HG02870 (cell line): ENCODE results near the gene CHCHD10.

Experiments used
- ATAC-seq: cut with Tn5 transposase; IDR thresholded peaks from one replicate; pipeline ENCODE4 v1.9.1; 2021; ENCODE audit warnings: mild to moderate bottlenecking, moderate library complexity; ENCODE audit not compliant: unreplicated experiment

The CHCHD10 gene

DNA sequence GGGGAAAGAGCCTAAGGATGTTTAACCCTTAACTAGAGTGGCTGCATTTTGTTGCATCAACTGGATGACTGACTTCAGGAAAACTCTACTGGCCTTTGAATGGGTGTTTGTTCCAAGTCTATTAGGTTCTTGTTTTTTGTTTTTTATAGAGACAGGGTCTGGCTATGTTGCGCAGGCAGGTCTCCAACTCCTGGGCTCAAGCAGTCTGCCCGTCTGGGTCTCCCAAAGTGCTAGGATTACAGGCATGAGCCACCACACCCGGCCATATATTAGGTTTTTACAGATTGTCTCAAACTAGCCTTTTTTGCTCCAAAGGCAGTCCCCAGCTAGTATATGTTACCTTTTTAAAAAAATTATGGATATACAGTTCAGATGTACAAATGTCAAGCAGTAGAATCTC is 20.1 kb upstream of the CHCHD10 start:
- ATAC-seq = no peak

DNA sequence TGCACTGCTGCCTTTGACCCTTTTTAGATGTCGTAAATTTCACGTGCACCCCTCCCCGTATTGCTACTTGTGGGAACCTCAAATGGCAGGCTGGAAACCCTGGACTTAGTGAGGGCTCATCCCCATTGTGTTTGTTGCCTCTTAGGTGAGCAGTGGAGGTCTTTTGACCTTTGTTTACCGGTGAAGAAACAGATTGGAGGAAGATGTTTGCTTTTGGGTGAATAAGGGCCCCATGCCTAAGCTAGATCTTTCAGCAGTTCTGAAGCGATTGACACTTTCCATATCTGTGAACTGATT is 19.8 kb upstream of the CHCHD10 start:
- ATAC-seq = no peak

DNA sequence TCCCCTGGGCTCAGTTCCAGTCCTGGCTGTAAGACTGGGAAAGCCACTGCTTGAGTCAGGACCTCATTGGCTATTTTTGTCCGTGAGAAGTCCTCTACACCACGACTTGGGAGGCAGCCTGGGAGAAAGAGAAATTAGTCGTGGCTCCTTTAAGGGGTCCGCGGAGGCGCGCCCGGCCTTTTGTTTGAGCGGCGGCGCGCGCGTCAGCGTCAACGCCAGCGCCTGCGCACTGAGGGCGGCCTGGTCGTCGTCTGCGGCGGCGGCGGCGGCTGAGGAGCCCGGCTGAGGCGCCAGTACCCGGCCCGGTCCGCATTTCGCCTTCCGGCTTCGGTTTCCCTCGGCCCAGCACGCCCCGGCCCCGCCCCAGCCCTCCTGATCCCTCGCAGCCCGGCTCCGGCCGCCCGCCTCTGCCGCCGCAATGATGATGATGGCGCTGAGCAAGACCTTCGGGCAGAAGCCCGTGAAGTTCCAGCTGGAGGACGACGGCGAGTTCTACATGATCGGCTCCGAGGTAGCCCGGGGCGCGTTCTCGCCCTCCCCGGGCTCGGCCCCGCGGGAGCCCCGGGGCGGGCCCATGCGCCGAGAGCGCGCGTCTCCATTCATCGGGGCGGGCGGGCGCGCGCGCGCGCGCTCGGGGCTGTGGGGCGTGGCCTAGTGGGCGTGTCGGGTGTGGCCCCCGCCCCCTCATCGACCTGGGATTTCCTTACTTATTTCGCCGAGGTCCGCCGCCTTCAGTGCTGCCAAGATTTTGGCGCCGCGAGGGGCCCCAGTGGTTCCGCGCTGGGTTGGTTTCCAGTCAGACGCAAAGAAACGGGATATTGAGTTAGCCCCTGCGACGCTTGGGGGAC is 19.2 kb upstream of the CHCHD10 start, which contains the start of gene SMARCB1:
Gene SMARCB1 (plus strand): TSS at position 215 of the 848 bp plus-strand sequence. CDS start 204 bp downstream, at position 419.
- ATAC-seq = peak; percentile 71

DNA sequence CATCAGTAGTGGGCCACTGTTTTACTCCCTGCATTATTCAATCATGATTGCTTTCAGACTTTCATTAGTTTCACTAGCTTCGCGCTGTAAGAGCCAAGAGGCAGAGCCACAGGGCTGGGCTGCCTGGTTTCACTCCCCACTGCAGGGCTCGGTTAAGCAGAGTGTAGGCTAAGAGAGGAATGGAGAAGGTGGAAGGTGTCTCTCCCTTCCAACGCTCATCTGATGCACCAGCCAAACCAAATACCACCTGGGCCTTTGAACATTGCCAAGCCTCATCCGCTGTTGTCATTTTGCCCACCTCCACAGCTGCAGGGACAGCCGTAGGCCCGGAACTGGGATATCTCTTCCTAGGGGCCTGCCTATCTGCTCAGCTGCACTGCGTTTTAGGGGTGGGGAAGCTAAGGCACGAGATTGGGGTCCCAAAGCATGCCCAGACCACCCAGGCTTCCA is 18.5 kb upstream of the CHCHD10 start:
- no peak for ATAC-seq

DNA sequence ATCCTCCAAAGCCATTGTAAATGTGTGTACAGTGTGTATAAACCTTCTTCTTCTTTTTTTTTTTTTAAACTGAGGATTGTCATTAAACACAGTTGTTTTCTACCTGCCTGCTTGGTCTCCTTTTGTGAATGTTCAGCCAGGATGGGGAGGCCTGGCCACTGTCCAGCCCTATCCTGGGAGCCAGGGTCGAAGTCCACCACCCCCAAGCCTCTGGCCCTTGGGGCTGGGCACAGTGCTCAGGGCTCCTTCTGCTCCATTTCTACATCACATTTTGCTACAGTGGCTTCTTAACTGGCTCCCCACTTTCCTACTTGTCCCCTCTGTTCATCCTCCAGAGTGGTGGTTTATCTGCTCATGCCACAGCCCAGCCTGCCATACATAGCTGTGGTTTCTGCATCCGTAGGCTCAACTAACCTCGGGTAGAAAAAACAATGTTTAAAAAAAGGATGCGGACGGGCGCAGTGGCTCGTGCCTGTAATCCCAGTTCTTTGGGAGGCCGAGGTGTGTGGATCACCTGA is 16.5 kb upstream of the CHCHD10 start:
- ATAC-seq = no peak

DNA sequence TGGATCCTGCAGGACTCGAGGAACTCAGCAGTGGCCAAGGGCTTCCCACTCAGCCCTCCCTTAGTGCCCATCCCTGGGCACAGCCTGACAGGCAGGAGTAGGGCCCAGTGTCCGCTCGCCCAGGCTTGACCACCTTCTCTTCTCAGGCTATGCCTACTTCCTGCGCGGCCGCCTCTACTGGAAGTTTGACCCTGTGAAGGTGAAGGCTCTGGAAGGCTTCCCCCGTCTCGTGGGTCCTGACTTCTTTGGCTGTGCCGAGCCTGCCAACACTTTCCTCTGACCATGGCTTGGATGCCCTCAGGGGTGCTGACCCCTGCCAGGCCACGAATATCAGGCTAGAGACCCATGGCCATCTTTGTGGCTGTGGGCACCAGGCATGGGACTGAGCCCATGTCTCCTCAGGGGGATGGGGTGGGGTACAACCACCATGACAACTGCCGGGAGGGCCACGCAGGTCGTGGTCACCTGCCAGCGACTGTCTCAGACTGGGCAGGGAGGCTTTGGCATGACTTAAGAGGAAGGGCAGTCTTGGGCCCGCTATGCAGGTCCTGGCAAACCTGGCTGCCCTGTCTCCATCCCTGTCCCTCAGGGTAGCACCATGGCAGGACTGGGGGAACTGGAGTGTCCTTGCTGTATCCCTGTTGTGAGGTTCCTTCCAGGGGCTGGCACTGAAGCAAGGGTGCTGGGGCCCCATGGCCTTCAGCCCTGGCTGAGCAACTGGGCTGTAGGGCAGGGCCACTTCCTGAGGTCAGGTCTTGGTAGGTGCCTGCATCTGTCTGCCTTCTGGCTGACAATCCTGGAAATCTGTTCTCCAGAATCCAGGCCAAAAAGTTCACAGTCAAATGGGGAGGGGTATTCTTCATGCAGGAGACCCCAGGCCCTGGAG is 15.7 kb upstream of the CHCHD10 start:
- ATAC-seq = no peak

DNA sequence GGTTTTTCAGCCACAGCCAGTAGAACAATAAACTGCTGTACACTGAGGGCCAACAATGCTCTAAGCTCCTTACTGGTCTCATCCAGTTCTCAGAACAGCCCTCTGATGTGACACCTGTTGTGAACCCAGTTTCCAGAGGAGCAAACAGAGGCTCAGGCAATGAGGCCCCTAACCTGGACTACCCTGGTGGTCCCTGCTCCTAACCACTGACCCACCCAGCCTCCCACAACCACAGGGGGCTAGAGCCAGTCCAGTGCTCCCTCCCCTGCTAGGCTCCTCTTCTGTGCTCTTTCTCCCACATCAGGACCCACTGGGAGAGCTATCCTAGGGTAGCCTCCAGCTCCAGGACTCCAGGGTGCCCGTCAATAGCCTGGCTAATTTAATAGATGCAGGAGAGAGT is 14.9 kb upstream of the CHCHD10 start:
- no peak for ATAC-seq

DNA sequence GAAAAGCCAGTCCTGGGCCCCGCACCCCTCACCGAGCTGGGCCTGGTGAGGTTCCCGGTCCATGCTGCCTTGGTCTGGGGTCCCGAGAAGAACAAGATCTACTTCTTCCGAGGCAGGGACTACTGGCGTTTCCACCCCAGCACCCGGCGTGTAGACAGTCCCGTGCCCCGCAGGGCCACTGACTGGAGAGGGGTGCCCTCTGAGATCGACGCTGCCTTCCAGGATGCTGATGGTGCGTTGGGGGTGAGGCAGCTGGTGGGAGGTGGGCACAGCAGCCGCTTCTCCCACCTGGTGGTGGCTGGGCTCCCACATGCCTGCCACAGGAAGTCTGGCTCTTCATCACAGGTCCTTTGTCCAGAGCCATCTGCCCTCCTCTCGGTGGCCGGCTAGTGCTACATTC is 14.5 kb upstream of the CHCHD10 start:
- ATAC-seq = no peak

DNA sequence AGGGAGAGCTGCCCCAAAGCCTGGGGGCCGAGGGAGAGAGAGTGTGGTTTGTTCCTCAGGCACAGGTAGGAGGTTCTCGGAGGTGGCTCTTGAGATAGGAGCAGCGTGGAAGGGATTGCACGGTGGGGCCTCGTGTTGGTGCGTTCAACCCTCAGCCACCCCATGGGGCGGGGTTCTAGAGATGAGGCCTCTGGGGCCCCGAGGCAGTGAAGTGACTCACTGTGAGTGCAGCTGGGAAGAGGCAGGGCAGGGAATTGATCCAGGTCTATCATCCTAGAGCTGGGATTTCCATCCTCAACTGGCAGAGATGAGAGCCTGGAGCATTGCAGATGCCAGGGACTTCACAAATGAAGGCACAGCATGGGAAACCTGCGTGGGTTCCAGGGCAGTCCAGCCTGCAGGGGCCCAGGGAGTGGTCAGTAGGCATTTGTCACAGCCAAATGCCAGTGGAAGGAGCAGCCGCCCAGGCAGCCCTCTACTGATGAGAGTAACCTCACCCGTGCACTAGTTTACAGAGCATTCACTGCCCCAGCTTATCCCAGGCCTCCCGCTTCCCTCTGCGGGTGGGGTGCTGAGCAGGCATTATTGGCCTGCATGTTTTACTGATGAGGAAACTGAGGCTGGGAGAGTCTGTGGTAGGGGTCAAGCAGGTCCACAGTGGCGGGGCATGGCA is 13.9 kb upstream of the CHCHD10 start:
- ATAC-seq = no peak

DNA sequence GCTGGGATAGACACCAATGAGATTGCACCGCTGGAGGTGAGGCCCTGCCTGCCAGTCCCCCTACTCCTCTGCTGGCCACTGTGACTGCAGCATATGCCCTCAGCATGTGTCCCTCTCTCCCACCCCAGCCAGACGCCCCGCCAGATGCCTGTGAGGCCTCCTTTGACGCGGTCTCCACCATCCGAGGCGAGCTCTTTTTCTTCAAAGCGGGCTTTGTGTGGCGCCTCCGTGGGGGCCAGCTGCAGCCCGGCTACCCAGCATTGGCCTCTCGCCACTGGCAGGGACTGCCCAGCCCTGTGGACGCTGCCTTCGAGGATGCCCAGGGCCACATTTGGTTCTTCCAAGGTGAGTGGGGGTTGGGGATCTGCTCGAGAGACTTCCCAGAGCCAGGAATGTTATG is 13.3 kb upstream of the CHCHD10 start:
- ATAC-seq = no peak

DNA sequence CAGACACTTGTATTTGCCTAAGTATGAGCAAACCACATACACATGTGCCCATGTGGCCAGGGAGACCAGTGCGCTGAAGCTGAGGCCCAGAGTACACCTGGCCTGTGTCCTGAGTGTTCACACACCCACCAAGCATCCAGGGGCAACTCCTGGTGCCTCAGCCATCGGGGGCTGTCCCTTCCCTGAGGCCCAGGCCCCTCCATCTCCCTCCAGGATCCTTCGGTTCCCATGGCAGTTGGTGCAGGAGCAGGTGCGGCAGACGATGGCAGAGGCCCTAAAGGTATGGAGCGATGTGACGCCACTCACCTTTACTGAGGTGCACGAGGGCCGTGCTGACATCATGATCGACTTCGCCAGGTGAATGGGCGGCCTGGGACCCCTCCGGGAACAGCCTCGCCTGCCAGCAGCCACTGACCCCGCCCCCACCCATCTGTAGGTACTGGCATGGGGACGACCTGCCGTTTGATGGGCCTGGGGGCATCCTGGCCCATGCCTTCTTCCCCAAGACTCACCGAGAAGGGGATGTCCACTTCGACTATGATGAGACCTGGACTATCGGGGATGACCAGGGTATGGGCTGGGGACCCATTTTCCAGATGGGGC is 12.5 kb upstream of the CHCHD10 start:
- ATAC-seq = no peak

DNA sequence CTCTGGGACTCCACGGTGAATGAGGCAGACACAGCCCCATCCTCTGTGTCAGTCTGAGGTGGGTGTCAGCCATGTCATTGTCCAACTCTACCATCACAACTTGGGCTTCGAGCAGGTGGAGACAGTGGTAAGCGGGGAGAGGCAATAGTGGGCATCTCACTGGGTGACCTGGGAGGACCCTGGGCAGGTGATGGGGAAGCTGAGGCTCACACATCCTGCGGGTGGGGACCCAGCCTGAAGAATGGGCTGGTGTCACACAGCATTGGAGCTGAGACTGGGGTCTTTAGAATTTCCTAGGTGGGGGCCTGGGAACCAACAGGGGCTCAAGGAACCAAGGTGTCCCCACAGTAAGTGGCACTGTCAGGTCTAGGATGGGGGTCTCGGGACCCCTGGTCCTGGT is 12.0 kb upstream of the CHCHD10 start:
- ATAC-seq = no peak

DNA sequence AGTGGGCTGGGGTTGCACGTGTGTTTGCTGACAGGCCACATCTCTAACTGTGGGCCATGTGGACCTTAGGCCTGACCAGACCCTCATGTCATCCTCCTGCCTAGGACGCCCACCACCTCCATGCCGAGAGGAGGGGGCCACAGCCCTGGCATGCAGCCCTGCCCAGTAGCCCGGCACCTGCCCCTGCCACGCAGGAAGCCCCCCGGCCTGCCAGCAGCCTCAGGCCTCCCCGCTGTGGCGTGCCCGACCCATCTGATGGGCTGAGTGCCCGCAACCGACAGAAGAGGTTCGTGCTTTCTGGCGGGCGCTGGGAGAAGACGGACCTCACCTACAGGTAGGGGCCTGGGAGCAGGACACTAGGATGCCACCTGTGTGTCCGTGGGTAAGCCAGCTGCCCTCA is 11.3 kb upstream of the CHCHD10 start:
- no peak for ATAC-seq

DNA sequence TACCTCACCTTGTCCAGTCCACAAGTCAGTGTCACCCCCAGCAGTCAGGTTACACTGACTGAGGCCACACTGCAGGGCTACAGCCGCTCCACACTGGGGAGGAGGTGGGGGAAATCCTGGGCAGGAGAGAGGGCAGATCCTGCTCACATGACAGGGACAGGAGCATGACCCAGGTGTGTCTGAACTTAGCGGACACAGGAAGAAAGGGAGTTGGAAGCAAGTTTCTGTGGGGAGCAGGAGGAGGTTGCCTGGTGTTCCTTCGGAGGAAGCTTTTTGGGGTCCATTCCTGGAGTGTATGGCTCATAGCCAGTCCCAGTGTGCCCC is 10.8 kb upstream of the CHCHD10 start:
- no peak for ATAC-seq

DNA sequence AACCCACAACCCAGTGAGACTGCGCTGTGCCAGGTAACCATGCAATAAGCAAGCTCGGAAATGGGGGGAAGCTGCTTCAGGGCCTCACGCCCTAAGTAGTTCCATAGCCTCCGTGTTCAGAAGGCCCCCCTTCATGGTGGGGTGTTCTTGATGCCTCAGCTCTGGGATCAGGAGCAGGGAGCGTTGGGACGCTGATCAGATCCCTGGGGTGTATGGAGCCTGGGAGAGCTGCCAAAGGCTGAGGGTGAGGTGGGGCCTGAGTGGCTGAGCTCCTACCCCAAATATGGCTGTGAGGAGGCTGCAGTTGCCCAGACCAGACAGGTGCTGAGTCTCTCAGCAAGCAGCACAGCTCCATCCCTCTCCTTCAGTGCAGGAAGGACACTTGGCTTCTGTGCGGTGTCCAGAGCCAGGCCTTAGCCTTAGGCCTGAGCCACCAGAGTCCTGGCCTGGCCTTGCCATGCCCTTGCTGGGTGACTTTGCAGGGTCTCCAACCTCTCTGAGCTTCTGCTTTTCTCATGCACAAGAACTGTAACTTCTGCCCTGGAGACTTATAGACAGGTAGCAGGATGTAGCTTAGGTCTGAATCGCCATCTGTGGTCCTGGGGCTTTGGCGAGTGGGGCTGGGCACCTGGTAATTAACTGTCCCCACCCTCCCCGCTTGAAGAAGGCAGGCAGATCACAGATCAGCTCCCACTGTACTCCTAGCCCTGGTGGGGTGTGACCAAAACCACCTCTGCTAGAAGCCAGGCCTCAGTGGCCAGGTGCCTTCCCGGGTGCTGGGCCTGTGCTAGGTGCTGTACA is 10.2 kb upstream of the CHCHD10 start:
- ATAC-seq = no peak

DNA sequence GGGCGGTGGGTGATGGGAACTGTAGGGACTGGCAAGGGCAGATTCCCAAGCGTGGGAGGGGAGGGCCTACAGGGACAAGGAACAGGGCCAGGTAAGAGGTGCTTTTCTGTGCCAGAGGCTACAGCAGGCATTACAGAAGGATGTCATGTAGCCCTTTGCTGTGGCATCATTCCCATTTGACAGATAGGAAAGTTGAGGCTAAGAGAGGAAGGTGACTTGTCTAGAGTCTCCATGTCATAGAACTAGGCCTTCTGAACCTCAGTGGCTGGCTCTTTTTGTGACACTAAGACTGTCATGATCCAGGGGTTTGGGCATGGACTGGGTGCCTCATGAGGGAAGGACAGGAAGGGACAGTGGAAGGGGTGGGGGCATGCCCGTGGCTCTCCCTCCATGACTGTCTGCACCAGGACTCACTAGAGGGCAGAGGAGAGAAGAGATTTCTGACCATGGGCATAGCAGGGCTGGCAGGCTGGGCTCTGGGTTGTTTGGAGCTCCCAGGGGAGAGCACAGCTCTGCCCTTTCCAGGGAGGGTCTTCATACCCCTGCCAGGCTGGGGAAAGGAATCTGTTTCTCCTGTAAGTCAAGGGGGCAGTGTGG is 8.1 kb upstream of the CHCHD10 start:
- ATAC-seq = no peak

DNA sequence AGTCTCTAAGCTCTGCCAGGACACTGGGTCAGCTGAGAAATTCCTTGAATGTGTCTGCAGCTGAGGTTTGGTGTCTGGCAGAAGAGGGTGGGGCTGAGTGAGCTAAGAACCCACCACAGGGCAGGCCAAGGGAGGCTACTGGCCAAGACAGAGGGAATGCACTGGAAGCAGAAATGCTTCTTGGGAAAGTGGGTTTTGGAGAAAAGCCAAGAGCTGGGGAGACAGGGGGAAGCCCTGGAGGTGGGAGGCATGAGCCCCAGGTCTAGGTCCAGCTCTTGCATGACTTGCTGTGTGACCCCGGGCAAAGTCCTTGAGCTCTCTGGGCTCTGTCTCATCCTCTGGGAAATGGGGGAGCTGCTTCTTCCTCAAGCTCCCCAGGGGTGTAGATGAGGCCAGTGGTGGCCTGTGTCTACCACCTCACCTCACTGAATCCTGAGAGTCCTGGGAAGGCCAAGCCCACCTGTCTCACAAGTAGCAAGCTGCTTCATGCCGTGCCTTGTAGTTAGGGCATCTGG is 7.2 kb upstream of the CHCHD10 start:
- no peak for ATAC-seq

DNA sequence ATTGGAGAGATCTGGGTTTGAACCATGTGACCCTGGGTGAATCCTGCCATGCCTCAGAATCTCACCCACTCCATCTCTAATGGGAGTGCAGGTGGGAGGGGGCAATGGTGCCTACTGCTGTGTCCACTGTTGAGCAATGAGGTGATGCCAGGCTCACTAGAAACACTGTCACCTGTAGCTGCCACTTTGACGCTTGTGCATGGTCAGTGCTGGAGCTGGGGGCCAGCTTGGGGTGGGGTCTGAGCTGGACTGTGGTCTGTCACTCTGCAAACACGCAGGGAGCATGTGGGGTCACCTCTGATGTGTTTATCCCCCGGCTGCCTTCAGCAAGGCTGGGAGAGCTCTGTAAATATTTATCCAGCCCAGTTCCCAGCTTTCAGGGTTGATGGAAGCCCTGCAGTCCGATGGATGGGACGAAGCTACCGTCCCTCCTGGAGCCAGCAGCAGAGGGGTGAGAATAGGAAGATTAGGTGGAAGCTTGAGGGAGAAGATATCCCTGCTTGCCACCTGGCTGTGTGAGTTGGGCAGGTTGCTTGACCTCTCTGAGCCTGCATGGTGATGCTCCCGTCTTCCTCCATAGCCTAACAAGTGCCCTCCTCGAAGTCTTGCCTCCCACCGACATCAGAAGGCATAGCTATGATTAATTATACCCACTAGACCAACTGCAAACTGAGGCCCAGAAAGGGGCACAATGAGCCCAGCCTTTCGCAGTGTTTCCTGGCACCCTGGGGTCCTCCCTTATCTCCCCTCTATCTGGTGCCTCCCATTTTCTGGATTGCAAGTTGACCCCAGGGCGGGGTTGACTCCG is 6.5 kb upstream of the CHCHD10 start:
- no peak for ATAC-seq
